ENCODE results near the gene PIGH. TPM values are rescaled to one million over a fixed set of nuclear protein-coding genes. Genes with fewer than 3 reads are reported as not detected.
A peak's percentile ranks its signal among the peaks of the same experiment; 100 is the strongest.
"Not testable (repeated sequence)": the region's sequence is repeated elsewhere in the genome, so short reads cannot be mapped to it uniquely, and the experiment has no call there.

PIGH gene
- total RNA-seq, 1 donor from 2014 or later = 24.3 TPM

- H3K4me3 Mint-ChIP-seq (ENCODE audit: unreplicated experiment) = no peak overlapping the region
- H3K9me3 Mint-ChIP-seq (ENCODE audit: unreplicated experiment) = peaks cover 2% of the 10 kb centered on the region
- peaks cover 1% of the 10 kb centered on the region for H3K27me3 Mint-ChIP-seq (ENCODE audit: unreplicated experiment)
- no peak overlapping the region for H3K27ac Mint-ChIP-seq (ENCODE audit: unreplicated experiment)
- H3K36me3 Mint-ChIP-seq (ENCODE audit: unreplicated experiment) = peaks cover 5% of the 10 kb centered on the region
- peaks cover 11% of the 10 kb centered on the region for H3K4me1 Mint-ChIP-seq (ENCODE audit: low read depth, unreplicated experiment)
- no peak for TF ChIP-seq CTCF (IDR thresholded peaks at IDR 0.05; ENCODE audit: partially characterized antibody, unreplicated experiment)
- no peak for DNase-seq
These were observed 33.5 kb upstream of the PIGH start for GRCh38 chr14:67633451-67634147.

- DNase-seq = no peak
- Mint-ChIP-seq H3K4me3 (ENCODE audit: unreplicated experiment) (no peak overlapping the region), H3K27me3 (ENCODE audit: unreplicated experiment) (peaks cover 3% of the 10 kb centered on the region), H3K36me3 (ENCODE audit: unreplicated experiment) (peaks cover 5% of the 10 kb centered on the region), H3K4me1 (ENCODE audit: low read depth, unreplicated experiment) (peaks cover 11% of the 10 kb centered on the region), H3K27ac (ENCODE audit: unreplicated experiment) (no peak overlapping the region), H3K9me3 (ENCODE audit: unreplicated experiment) (peaks cover 2% of the 10 kb centered on the region)
- no peak for TF ChIP-seq CTCF (IDR thresholded peaks at IDR 0.05; ENCODE audit: partially characterized antibody, unreplicated experiment)
These were observed 30.9 kb upstream of the PIGH start for GRCh38 chr14:67630938-67631337.

- no peak for DNase-seq
- Mint-ChIP-seq H3K9me3 (ENCODE audit: unreplicated experiment) (peaks cover 3% of the 10 kb centered on the region), H3K27ac (ENCODE audit: unreplicated experiment) (peak overlapping the region; percentile 34), H3K36me3 (ENCODE audit: unreplicated experiment) (peaks cover 5% of the 10 kb centered on the region), H3K27me3 (ENCODE audit: unreplicated experiment) (peaks cover 3% of the 10 kb centered on the region), H3K4me1 (ENCODE audit: low read depth, unreplicated experiment) (peaks cover 11% of the 10 kb centered on the region), H3K4me3 (ENCODE audit: unreplicated experiment) (no peak overlapping the region)
- TF ChIP-seq CTCF (IDR thresholded peaks at IDR 0.05; ENCODE audit: partially characterized antibody, unreplicated experiment) = no peak
These were observed 30.1 kb upstream of the PIGH start for GRCh38 chr14:67630186-67630585.

GRCh38 chr14:67627519-67627918, 27.5 kb upstream of the PIGH start:
- peaks cover 11% of the 10 kb centered on the region for H3K36me3 Mint-ChIP-seq (ENCODE audit: unreplicated experiment)
- DNase-seq = no peak
- no peak for TF ChIP-seq CTCF (IDR thresholded peaks at IDR 0.05; ENCODE audit: partially characterized antibody, unreplicated experiment)
- H3K4me1 Mint-ChIP-seq (ENCODE audit: low read depth, unreplicated experiment) = peaks cover 17% of the 10 kb centered on the region
- no peak overlapping the region for H3K4me3 Mint-ChIP-seq (ENCODE audit: unreplicated experiment)
- H3K27me3 Mint-ChIP-seq (ENCODE audit: unreplicated experiment) = peaks cover 3% of the 10 kb centered on the region
- no peak overlapping the region for H3K27ac Mint-ChIP-seq (ENCODE audit: unreplicated experiment)
- H3K9me3 Mint-ChIP-seq (ENCODE audit: unreplicated experiment) = peaks cover 4% of the 10 kb centered on the region

- not testable (repeated sequence) for H3K9me3 Mint-ChIP-seq (ENCODE audit: unreplicated experiment); H3K4me3 Mint-ChIP-seq (ENCODE audit: unreplicated experiment); H3K27me3 Mint-ChIP-seq (ENCODE audit: unreplicated experiment); DNase-seq; H3K27ac Mint-ChIP-seq (ENCODE audit: unreplicated experiment); H3K36me3 Mint-ChIP-seq (ENCODE audit: unreplicated experiment)
- peaks cover 21% of the 10 kb centered on the region for H3K4me1 Mint-ChIP-seq (ENCODE audit: low read depth, unreplicated experiment)
These were observed 26.1 kb upstream of the PIGH start for GRCh38 chr14:67626131-67626530.

Measured in glutamatergic neuron (in vitro differentiated cells).